GM12878 (cell line): Measurements from ENCODE around the gene CPA2.
"Not testable (repeated sequence)": the region's sequence is repeated elsewhere in the genome, so short reads cannot be mapped to it uniquely, and the experiment has no call there.

ENCODE experiments used
- ATF2 ChIP-seq: IDR thresholded peaks from 2 replicates; pipeline ENCODE4 v1.6.1; 2012; ENCODE audit warnings: low read length, inconsistent platforms
- CTCF ChIP-seq, 3 experiments: IDR thresholded peaks in 2 of 3; conservative IDR thresholded peaks in 1 of 3; 2 replicates each; pipeline ENCODE4 v1.5.1; 2011; ENCODE audit warnings: low read depth in 3 of 3, low read length in 3 of 3, mild to moderate bottlenecking in 3 of 3, control low read depth in 2 of 3, moderate library complexity in 2 of 3, inconsistent platforms in 1 of 3, mixed read lengths in 1 of 3; ENCODE audit not compliant: control insufficient read depth in 2 of 3, insufficient read depth in 1 of 3; ENCODE audit errors: extremely low read depth in 1 of 3
- EP300 ChIP-seq, 2 experiments: fragments of 150-350 bp in 1 of 2; IDR thresholded peaks; 2 replicates each; pipeline ENCODE4 v1.6.1; 2011 to 2012; ENCODE audit warnings: low read depth in 2 of 2, low read length in 2 of 2, borderline replicate concordance in 1 of 2, improper control_type of control experiment in 1 of 2, inconsistent platforms in 1 of 2; ENCODE audit not compliant: control insufficient read depth in 1 of 2
- JUND ChIP-seq: IDR thresholded peaks from 2 replicates; pipeline ENCODE4 v1.6.1; 2012; ENCODE audit warnings: low read depth, mild to moderate bottlenecking, low read length, improper control_type of control experiment, moderate library complexity
- NBN ChIP-seq: fragments of 450-650 bp; IDR thresholded peaks from 2 replicates; pipeline ENCODE4 v1.6.1; 2016
- POLR2A ChIP-seq: IDR thresholded peaks from 2 replicates; pipeline ENCODE4 v1.6.1; 2011; ENCODE audit warnings: low read depth, mild to moderate bottlenecking, low read length
- PRDM15 ChIP-seq: fragments of 450-650 bp; formaldehyde crosslinking; IDR thresholded peaks from 2 replicates; pipeline ENCODE4 v1.4.0; 2020; ENCODE audit warnings: mild to moderate bottlenecking, moderate library complexity
- RELA ChIP-seq: fragments of 450-650 bp; IDR thresholded peaks from 2 replicates; pipeline ENCODE4 v1.8.0; 2014; ENCODE audit warnings: borderline replicate concordance; ENCODE audit not compliant: partially characterized antibody
- SUZ12 ChIP-seq: fragments of 200-600 bp; sonication (generic); IDR thresholded peaks from one replicate; pipeline ENCODE4 v1.6.1; 2018; ENCODE audit warnings: antibody characterized with exemption, mild to moderate bottlenecking; ENCODE audit not compliant: unreplicated experiment
- TBL1XR1 ChIP-seq: IDR thresholded peaks from 2 replicates; pipeline ENCODE4 v1.6.1; 2012; ENCODE audit warnings: low read depth, low read length, improper control_type of control experiment
- TCF12 ChIP-seq: IDR thresholded peaks from 2 replicates; pipeline ENCODE4 v1.6.1; 2011; ENCODE audit warnings: low read depth, mild to moderate bottlenecking, low read length
- ZBTB33 ChIP-seq: fragments of 450-650 bp; IDR thresholded peaks from 2 replicates; pipeline ENCODE4 v1.6.1; 2017; ENCODE audit warnings: mild to moderate bottlenecking
- ZNF274 ChIP-seq: IDR thresholded peaks from one replicate; pipeline ENCODE4 v1.8.0; 2011; ENCODE audit not compliant: insufficient read length, insufficient read depth
- ZZZ3 ChIP-seq: IDR thresholded peaks from 2 replicates; pipeline ENCODE4 v1.6.1; 2011; ENCODE audit warnings: low read depth; ENCODE audit not compliant: control insufficient read depth, insufficient read length

- TF ChIP-seq ZZZ3; RELA; POLR2A; EP300 (IDR thresholded peaks at IDR 0.05; ENCODE audit: borderline replicate concordance in 1 of 2, control insufficient read depth in 1 of 2, low read depth in 2 of 2, low read length in 2 of 2); NBN; CTCF (IDR thresholded peaks at IDR 0.05 in 2 of 3, conservative IDR thresholded peaks at IDR 0.05 in 1 of 3; ENCODE audit: control insufficient read depth in 2 of 3, extremely low read depth in 1 of 3, insufficient read depth in 1 of 3, low read depth in 3 of 3, low read length in 3 of 3); ZBTB33; SUZ12; TBL1XR1; JUND; PRDM15; TCF12; ATF2; ZNF274: not testable (repeated sequence)
These were observed 17.0 kb upstream of the CPA2 start for GRCh38 chr7:130249626-130250025.
